Measurements from ENCODE around the gene ATP8A2. TPM values are rescaled to one million over a fixed set of nuclear protein-coding genes. Genes with fewer than 3 reads are reported as not detected.

The ATP8A2 gene
- polyA plus RNA-seq, 1 donor from 2014 or later, result 11.9 TPM

DNA sequence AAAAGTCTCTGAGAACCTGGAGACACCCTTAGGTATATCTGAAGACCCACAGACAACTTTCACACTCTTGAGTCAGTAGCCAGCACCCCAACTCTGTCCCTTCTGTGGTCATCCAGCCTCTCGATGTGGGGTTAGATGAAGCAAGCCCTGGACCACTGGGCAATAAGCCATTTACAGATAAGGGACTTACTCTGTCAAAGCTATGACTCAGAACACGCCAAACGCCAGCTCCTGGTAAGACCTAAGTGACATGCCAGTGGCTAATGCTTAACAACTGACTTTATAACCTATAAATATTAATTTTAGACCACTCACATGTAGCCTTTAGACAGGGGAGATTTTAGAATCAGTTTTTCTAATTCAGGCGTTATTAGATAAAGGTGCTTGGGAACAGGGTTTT, 594.3 kb downstream of the ATP8A2 start:
- Histone ChIP-seq H3F3A (ENCODE audit: insufficient read depth, low read length, poor library complexity, severe bottlenecking) (no peaks in the 10 kb centered on the region), H3K9me3 (ENCODE audit: low read length) (no peaks in the 10 kb centered on the region), H3K9me2 (ENCODE audit: insufficient read depth, low read length) (no peaks in the 10 kb centered on the region), H3K36me3 (ENCODE audit: insufficient read depth, low read length) (no peaks in the 10 kb centered on the region), H2AFZ (ENCODE audit: low read depth, low read length) (no peak overlapping the region), H3K27ac (ENCODE audit: low read length) (no peak overlapping the region), H4K20me1 (ENCODE audit: insufficient read depth) (no peaks in the 10 kb centered on the region), H3K4me2 (ENCODE audit: low read length) (no peak overlapping the region), H3K27me3 (ENCODE audit: insufficient read depth, low read depth, low read length) (no peaks in the 10 kb centered on the region), H3K79me2 (replicated peaks; ENCODE audit: insufficient read depth, low read length) (no peaks in the 10 kb centered on the region), H3K9ac (ENCODE audit: low read length) (no peak overlapping the region), H3K4me3 (ENCODE audit: low read length) (no peak overlapping the region)
- no peak for TF ChIP-seq TAF1 (IDR thresholded peaks at IDR 0.05; ENCODE audit: low read depth)
- no peak for TF ChIP-seq RAD21 (conservative IDR thresholded peaks at IDR 0.05)
- TF ChIP-seq POLR2AphosphoS5 (IDR thresholded peaks at IDR 0.05), result no peak

DNA sequence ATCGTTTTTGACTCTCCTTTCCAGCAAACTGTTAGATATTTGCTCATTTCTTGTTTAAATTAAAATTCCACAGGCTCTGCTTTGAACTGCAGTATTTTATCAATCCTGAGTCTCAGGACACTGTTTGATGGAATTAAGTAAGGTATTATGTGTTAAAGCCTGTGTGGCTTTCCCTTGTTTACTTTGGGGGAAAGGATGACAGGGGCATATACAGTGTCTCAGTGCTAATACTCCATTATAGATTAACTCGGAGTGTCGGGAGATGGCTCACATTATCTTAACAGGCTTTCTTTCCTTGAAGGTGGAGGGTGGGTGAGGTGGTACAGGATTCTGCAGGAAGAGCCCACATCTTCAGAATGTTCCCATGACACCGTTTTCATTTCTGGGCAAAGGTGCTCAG, 595.4 kb downstream of the ATP8A2 start:
- Histone ChIP-seq H3K9ac (ENCODE audit: low read length) (no peak overlapping the region), H3K27me3 (ENCODE audit: insufficient read depth, low read depth, low read length) (no peaks in the 10 kb centered on the region), H3K36me3 (ENCODE audit: insufficient read depth, low read length) (no peaks in the 10 kb centered on the region), H3K4me2 (ENCODE audit: low read length) (no peak overlapping the region), H3K79me2 (replicated peaks; ENCODE audit: insufficient read depth, low read length) (no peaks in the 10 kb centered on the region), H3K27ac (ENCODE audit: low read length) (no peak overlapping the region), H3K9me3 (ENCODE audit: low read length) (no peaks in the 10 kb centered on the region), H3K9me2 (ENCODE audit: insufficient read depth, low read length) (no peaks in the 10 kb centered on the region), H2AFZ (ENCODE audit: low read depth, low read length) (no peak overlapping the region), H4K20me1 (ENCODE audit: insufficient read depth) (no peaks in the 10 kb centered on the region), H3K4me3 (ENCODE audit: low read length) (no peak overlapping the region), H3F3A (ENCODE audit: insufficient read depth, low read length, poor library complexity, severe bottlenecking) (no peaks in the 10 kb centered on the region)
- TF ChIP-seq, protein P1, sequence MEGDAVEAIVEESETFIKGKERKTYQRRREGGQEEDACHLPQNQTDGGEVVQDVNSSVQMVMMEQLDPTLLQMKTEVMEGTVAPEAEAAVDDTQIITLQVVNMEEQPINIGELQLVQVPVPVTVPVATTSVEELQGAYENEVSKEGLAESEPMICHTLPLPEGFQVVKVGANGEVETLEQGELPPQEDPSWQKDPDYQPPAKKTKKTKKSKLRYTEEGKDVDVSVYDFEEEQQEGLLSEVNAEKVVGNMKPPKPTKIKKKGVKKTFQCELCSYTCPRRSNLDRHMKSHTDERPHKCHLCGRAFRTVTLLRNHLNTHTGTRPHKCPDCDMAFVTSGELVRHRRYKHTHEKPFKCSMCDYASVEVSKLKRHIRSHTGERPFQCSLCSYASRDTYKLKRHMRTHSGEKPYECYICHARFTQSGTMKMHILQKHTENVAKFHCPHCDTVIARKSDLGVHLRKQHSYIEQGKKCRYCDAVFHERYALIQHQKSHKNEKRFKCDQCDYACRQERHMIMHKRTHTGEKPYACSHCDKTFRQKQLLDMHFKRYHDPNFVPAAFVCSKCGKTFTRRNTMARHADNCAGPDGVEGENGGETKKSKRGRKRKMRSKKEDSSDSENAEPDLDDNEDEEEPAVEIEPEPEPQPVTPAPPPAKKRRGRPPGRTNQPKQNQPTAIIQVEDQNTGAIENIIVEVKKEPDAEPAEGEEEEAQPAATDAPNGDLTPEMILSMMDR (IDR thresholded peaks at IDR 0.05; ENCODE audit: poor library complexity, severe bottlenecking), result no peak
- TF ChIP-seq RAD21 (conservative IDR thresholded peaks at IDR 0.05), result no peak
- TF ChIP-seq, protein P2, sequence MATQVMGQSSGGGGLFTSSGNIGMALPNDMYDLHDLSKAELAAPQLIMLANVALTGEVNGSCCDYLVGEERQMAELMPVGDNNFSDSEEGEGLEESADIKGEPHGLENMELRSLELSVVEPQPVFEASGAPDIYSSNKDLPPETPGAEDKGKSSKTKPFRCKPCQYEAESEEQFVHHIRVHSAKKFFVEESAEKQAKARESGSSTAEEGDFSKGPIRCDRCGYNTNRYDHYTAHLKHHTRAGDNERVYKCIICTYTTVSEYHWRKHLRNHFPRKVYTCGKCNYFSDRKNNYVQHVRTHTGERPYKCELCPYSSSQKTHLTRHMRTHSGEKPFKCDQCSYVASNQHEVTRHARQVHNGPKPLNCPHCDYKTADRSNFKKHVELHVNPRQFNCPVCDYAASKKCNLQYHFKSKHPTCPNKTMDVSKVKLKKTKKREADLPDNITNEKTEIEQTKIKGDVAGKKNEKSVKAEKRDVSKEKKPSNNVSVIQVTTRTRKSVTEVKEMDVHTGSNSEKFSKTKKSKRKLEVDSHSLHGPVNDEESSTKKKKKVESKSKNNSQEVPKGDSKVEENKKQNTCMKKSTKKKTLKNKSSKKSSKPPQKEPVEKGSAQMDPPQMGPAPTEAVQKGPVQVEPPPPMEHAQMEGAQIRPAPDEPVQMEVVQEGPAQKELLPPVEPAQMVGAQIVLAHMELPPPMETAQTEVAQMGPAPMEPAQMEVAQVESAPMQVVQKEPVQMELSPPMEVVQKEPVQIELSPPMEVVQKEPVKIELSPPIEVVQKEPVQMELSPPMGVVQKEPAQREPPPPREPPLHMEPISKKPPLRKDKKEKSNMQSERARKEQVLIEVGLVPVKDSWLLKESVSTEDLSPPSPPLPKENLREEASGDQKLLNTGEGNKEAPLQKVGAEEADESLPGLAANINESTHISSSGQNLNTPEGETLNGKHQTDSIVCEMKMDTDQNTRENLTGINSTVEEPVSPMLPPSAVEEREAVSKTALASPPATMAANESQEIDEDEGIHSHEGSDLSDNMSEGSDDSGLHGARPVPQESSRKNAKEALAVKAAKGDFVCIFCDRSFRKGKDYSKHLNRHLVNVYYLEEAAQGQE (IDR thresholded peaks at IDR 0.05; ENCODE audit: borderline replicate concordance), result no peak
- no peak for TF ChIP-seq SMC3 (conservative IDR thresholded peaks at IDR 0.05; ENCODE audit: poor library complexity)
- TF ChIP-seq MXI1 (conservative IDR thresholded peaks at IDR 0.05; ENCODE audit: poor library complexity, severe bottlenecking), result no peak
- TF ChIP-seq TAF1 (IDR thresholded peaks at IDR 0.05; ENCODE audit: low read depth), result no peak
- TF ChIP-seq EP300 (conservative IDR thresholded peaks at IDR 0.05; ENCODE audit: poor library complexity, severe bottlenecking), result no peak
- TF ChIP-seq EZH2 (IDR thresholded peaks at IDR 0.05; ENCODE audit: borderline replicate concordance, insufficient read depth, low read length, poor library complexity, severe bottlenecking), result no peak
- no peak for TF ChIP-seq POLR2AphosphoS5 (IDR thresholded peaks at IDR 0.05)

DNA sequence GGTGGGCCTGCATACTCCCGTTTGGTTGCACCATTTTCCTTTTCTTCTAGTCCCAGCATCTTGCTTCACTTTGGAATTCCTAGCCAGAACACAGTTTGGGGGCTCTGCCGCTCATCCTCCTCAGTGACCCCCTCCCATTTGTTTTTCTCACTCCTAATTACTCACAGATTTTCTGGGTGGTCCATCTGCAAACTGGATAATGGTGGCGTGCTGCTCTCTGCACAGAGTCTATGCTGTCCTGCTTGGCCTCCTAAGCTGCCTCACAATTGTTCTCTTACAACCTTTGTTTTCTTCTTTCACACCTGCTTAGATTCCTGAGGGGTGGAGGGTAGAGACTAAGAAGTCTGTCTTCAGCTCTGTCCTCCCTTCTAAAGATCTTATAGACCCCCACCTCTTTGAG, 599.3 kb downstream of the ATP8A2 start:
- TF ChIP-seq EZH2 (IDR thresholded peaks at IDR 0.05; ENCODE audit: borderline replicate concordance, insufficient read depth, low read length, poor library complexity, severe bottlenecking) (no peak), POLR2AphosphoS5 (IDR thresholded peaks at IDR 0.05) (no peak), EP300 (conservative IDR thresholded peaks at IDR 0.05; ENCODE audit: poor library complexity, severe bottlenecking) (no peak), RAD21 (conservative IDR thresholded peaks at IDR 0.05) (no peak), TAF1 (IDR thresholded peaks at IDR 0.05; ENCODE audit: low read depth) (no peak), MXI1 (conservative IDR thresholded peaks at IDR 0.05; ENCODE audit: poor library complexity, severe bottlenecking) (no peak), SMC3 (conservative IDR thresholded peaks at IDR 0.05; ENCODE audit: poor library complexity) (no peak)
- TF ChIP-seq, protein P1 (IDR thresholded peaks at IDR 0.05; ENCODE audit: poor library complexity, severe bottlenecking), result no peak
- TF ChIP-seq, protein P2 (IDR thresholded peaks at IDR 0.05; ENCODE audit: borderline replicate concordance), result no peak
- H3K27ac ChIP-seq (ENCODE audit: low read length), result no peak overlapping the region

More for the DNA sequence above, 599.3 kb downstream of the ATP8A2 start:
- H3K36me3 ChIP-seq (ENCODE audit: insufficient read depth, low read length), result no peaks in the 10 kb centered on the region
- H3K27me3 ChIP-seq (ENCODE audit: insufficient read depth, low read depth, low read length), result no peaks in the 10 kb centered on the region
- H2AFZ ChIP-seq (ENCODE audit: low read depth, low read length), result no peak overlapping the region
- H3K9me3 ChIP-seq (ENCODE audit: low read length), result no peaks in the 10 kb centered on the region
- no peak overlapping the region for H3K4me2 ChIP-seq (ENCODE audit: low read length)
- H4K20me1 ChIP-seq (ENCODE audit: insufficient read depth), result no peaks in the 10 kb centered on the region
- H3F3A ChIP-seq (ENCODE audit: insufficient read depth, low read length, poor library complexity, severe bottlenecking), result no peaks in the 10 kb centered on the region
- H3K9ac ChIP-seq (ENCODE audit: low read length), result no peak overlapping the region
- H3K4me3 ChIP-seq (ENCODE audit: low read length), result no peak overlapping the region
- no peaks in the 10 kb centered on the region for H3K79me2 ChIP-seq (replicated peaks; ENCODE audit: insufficient read depth, low read length)
- H3K9me2 ChIP-seq (ENCODE audit: insufficient read depth, low read length), result no peaks in the 10 kb centered on the region
